ENCODE data around the gene CHAD. TPM values are rescaled to one million over a fixed set of nuclear protein-coding genes. Genes with fewer than 3 reads are reported as not detected.

Gene CHAD
- total RNA-seq, 1 donor from 2014 or later: not detected

DNA sequence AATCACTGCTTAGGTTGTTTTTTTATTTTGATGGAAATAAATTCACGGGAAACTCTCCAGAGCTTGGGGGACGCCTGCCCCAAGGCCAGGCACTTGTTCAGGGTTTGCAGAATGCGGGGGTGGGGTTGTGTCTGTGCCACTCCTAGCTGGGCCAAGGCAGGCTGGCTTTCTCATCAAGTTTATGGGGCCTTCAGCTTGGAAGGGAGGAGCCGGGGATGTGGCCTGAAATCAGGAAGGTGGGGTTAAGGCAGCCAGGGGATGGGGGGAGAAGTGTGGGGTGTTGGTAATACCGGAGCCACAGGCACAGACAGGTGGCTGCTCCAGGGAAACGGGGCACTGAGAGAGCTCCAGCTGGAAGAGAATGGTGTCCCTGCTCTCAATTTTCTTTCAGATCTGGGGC is 1.7 kb upstream of the CHAD start:
- H3K27me3 Mint-ChIP-seq (ENCODE audit: unreplicated experiment): peaks cover 15% of the 10 kb centered on the region
- no peaks in the 10 kb centered on the region for H3K36me3 Mint-ChIP-seq (ENCODE audit: unreplicated experiment)
- no peaks in the 10 kb centered on the region for H3K4me1 Mint-ChIP-seq (ENCODE audit: low read depth, unreplicated experiment)
- H3K9me3 Mint-ChIP-seq (ENCODE audit: unreplicated experiment): no peaks in the 10 kb centered on the region
- TF ChIP-seq, protein P1, sequence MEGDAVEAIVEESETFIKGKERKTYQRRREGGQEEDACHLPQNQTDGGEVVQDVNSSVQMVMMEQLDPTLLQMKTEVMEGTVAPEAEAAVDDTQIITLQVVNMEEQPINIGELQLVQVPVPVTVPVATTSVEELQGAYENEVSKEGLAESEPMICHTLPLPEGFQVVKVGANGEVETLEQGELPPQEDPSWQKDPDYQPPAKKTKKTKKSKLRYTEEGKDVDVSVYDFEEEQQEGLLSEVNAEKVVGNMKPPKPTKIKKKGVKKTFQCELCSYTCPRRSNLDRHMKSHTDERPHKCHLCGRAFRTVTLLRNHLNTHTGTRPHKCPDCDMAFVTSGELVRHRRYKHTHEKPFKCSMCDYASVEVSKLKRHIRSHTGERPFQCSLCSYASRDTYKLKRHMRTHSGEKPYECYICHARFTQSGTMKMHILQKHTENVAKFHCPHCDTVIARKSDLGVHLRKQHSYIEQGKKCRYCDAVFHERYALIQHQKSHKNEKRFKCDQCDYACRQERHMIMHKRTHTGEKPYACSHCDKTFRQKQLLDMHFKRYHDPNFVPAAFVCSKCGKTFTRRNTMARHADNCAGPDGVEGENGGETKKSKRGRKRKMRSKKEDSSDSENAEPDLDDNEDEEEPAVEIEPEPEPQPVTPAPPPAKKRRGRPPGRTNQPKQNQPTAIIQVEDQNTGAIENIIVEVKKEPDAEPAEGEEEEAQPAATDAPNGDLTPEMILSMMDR (IDR thresholded peaks at IDR 0.05; ENCODE audit: partially characterized antibody, unreplicated experiment): no peak
- H3K4me3 Mint-ChIP-seq (ENCODE audit: unreplicated experiment): no peak overlapping the region
- no peak overlapping the region for H3K27ac Mint-ChIP-seq (ENCODE audit: unreplicated experiment)
- DNase-seq: no peak

- H3K9me3 Mint-ChIP-seq (ENCODE audit: unreplicated experiment): no peaks in the 10 kb centered on the region
- H3K27me3 Mint-ChIP-seq (ENCODE audit: unreplicated experiment): peaks cover 15% of the 10 kb centered on the region
- no peak overlapping the region for H3K27ac Mint-ChIP-seq (ENCODE audit: unreplicated experiment)
- TF ChIP-seq, protein P1 (IDR thresholded peaks at IDR 0.05; ENCODE audit: partially characterized antibody, unreplicated experiment): no peak
- no peaks in the 10 kb centered on the region for H3K36me3 Mint-ChIP-seq (ENCODE audit: unreplicated experiment)
- H3K4me1 Mint-ChIP-seq (ENCODE audit: low read depth, unreplicated experiment): no peaks in the 10 kb centered on the region
- no peak overlapping the region for H3K4me3 Mint-ChIP-seq (ENCODE audit: unreplicated experiment)
- no peak for DNase-seq
These were observed 1.1 kb upstream of the CHAD start for GRCh38 chr17:50469671-50470305.

- no peak overlapping the region for H3K27ac Mint-ChIP-seq (ENCODE audit: unreplicated experiment)
- TF ChIP-seq, protein P1 (IDR thresholded peaks at IDR 0.05; ENCODE audit: partially characterized antibody, unreplicated experiment): no peak
- H3K4me3 Mint-ChIP-seq (ENCODE audit: unreplicated experiment): no peak overlapping the region
- peaks cover 15% of the 10 kb centered on the region for H3K27me3 Mint-ChIP-seq (ENCODE audit: unreplicated experiment)
- H3K4me1 Mint-ChIP-seq (ENCODE audit: low read depth, unreplicated experiment): no peaks in the 10 kb centered on the region
- peak; percentile 48 for DNase-seq
- peaks cover under 1% of the 10 kb centered on the region for H3K9me3 Mint-ChIP-seq (ENCODE audit: unreplicated experiment)
- H3K36me3 Mint-ChIP-seq (ENCODE audit: unreplicated experiment): no peaks in the 10 kb centered on the region
These were observed 527 bp upstream of the CHAD start for GRCh38 chr17:50469208-50469605.

- no peak for DNase-seq
- no peaks in the 10 kb centered on the region for H3K4me1 Mint-ChIP-seq (ENCODE audit: low read depth, unreplicated experiment)
- H3K36me3 Mint-ChIP-seq (ENCODE audit: unreplicated experiment): no peaks in the 10 kb centered on the region
- H3K27me3 Mint-ChIP-seq (ENCODE audit: unreplicated experiment): peaks cover 14% of the 10 kb centered on the region
- H3K27ac Mint-ChIP-seq (ENCODE audit: unreplicated experiment): no peak overlapping the region
- peaks cover 1% of the 10 kb centered on the region for H3K9me3 Mint-ChIP-seq (ENCODE audit: unreplicated experiment)
- TF ChIP-seq, protein P1 (IDR thresholded peaks at IDR 0.05; ENCODE audit: partially characterized antibody, unreplicated experiment): no peak
- peak overlapping the region; percentile 77 for H3K4me3 Mint-ChIP-seq (ENCODE audit: unreplicated experiment)
These were observed 801 bp downstream of the CHAD start for GRCh38 chr17:50467855-50468303.

DNA sequence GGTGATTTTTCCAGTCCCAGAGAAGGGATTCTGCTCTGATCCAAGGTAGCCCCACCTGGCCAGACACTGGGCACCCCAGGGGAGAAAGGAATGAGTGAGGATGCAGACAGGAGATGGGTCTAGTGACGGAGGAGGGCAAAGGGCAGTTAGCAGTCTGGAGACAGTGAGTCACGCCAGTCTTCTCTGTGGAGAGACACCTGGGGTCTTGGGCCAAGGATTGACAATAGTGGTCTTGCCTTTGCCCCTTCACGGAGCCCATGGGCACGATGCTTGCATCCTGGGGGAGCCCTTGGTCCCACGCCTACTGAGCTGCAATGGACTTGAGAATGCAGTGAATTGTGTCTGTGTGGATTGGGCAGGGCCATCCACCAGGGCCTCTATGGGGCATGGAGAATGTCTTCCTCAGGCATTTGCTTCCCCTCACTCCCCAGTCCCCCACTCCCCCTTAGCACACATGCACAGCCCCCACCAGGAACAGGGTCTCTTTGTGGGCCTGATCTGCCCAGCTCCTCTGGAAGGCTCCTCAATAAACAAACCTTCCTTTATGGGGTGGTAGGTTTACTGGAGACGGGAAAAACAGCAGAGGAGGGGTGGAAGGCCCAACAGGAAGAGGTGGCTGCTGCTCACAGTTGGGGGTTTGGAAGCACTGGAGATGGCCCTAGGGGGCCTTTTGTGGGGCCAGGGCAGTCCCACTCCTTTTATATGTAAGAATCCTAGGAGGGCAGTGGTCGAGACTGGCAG is 1.4 kb downstream of the CHAD start:
- Mint-ChIP-seq H3K4me3 (ENCODE audit: unreplicated experiment) (no peak overlapping the region), H3K36me3 (ENCODE audit: unreplicated experiment) (no peaks in the 10 kb centered on the region), H3K27ac (ENCODE audit: unreplicated experiment) (no peak overlapping the region), H3K27me3 (ENCODE audit: unreplicated experiment) (peaks cover 11% of the 10 kb centered on the region), H3K9me3 (ENCODE audit: unreplicated experiment) (peaks cover 1% of the 10 kb centered on the region), H3K4me1 (ENCODE audit: low read depth, unreplicated experiment) (no peaks in the 10 kb centered on the region)
- no peak for DNase-seq
- TF ChIP-seq, protein P1 (IDR thresholded peaks at IDR 0.05; ENCODE audit: partially characterized antibody, unreplicated experiment): no peak

Measured in glutamatergic neuron (in vitro differentiated cells).